ENCODE data around the gene NDUFS6.

NDUFS6 gene

DNA sequence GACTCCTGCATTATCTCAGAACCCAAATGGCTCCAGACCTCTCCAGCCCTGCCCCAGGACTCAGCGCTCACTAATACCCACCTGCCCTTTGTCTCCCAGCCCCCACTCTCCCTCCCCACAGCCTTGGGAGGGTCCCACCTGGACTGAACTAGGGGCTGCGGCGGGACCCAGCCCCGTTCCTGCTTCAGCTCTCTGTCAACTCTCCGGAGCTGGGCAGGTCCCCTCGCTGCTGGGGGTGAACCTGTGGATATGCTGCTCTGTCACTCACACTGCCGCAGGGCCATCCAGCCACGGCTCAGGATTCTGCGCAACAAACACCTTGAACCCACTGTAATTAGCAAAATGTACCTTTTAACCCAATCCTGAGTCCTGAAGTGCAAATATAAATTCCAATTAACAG is 36.8 kb downstream of the NDUFS6 start:
- no peak overlapping the region for H2AFZ ChIP-seq (ENCODE audit: low read length)
- H3K79me2 ChIP-seq (ENCODE audit: insufficient read depth, low read length), result no peaks in the 10 kb centered on the region
- H3K27ac ChIP-seq (ENCODE audit: low read depth, low read length, poor library complexity, severe bottlenecking), result no peak overlapping the region
- no peaks in the 10 kb centered on the region for H4K20me1 ChIP-seq (ENCODE audit: insufficient read depth, low read length)
- TF ChIP-seq, protein P1, sequence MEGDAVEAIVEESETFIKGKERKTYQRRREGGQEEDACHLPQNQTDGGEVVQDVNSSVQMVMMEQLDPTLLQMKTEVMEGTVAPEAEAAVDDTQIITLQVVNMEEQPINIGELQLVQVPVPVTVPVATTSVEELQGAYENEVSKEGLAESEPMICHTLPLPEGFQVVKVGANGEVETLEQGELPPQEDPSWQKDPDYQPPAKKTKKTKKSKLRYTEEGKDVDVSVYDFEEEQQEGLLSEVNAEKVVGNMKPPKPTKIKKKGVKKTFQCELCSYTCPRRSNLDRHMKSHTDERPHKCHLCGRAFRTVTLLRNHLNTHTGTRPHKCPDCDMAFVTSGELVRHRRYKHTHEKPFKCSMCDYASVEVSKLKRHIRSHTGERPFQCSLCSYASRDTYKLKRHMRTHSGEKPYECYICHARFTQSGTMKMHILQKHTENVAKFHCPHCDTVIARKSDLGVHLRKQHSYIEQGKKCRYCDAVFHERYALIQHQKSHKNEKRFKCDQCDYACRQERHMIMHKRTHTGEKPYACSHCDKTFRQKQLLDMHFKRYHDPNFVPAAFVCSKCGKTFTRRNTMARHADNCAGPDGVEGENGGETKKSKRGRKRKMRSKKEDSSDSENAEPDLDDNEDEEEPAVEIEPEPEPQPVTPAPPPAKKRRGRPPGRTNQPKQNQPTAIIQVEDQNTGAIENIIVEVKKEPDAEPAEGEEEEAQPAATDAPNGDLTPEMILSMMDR (IDR thresholded peaks at IDR 0.05; ENCODE audit: low read length), result no peak
- TF ChIP-seq EZH2 (IDR thresholded peaks at IDR 0.05; ENCODE audit: borderline replicate concordance, low read length), result no peak
- H3K9ac ChIP-seq (ENCODE audit: low read length), result no peak overlapping the region
- no peaks in the 10 kb centered on the region for H3F3A ChIP-seq (ENCODE audit: insufficient read depth, low read length)
- H3K4me1 ChIP-seq (ENCODE audit: insufficient read depth, low read length, severe bottlenecking), result no peaks in the 10 kb centered on the region
- H3K4me3 ChIP-seq (ENCODE audit: low read depth, low read length, poor library complexity, severe bottlenecking), result no peak overlapping the region
- no peaks in the 10 kb centered on the region for H3K27me3 ChIP-seq (ENCODE audit: insufficient read depth, low read length)
- H3K36me3 ChIP-seq (ENCODE audit: insufficient read depth, low read length), result no peaks in the 10 kb centered on the region
- no peaks in the 10 kb centered on the region for H3K9me2 ChIP-seq (ENCODE audit: low read depth, low read length)
- no peaks in the 10 kb centered on the region for H3K9me3 ChIP-seq (ENCODE audit: low read length)
- H3K4me2 ChIP-seq (ENCODE audit: low read length), result no peak overlapping the region

DNA sequence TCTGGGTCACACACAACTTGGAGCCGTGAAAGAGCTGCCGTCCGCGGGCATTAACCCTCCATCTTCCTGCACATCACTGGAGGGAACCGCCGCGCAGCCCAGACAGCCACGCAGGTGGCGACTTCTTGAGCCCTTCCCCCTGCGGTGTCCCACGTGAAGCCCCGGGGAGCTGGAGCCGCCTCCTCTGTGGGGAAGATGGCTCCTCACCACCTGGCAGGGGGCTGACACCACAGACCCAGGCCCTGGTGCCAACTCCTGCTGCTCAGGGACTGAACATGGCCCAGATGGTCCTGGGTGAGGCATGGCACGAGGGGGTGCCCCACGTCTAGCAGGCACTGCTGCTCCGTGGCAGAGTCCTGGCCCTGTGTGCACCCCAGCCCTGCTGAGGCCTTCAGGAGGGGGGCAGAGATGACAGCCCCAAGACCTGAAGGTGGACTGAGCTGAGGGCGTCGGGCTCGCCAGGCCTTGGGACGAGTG is 38.9 kb downstream of the NDUFS6 start:
- no peaks in the 10 kb centered on the region for H3F3A ChIP-seq (ENCODE audit: insufficient read depth, low read length)
- no peak overlapping the region for H3K4me2 ChIP-seq (ENCODE audit: low read length)
- H3K79me2 ChIP-seq (ENCODE audit: insufficient read depth, low read length), result no peaks in the 10 kb centered on the region
- no peak overlapping the region for H3K4me3 ChIP-seq (ENCODE audit: low read depth, low read length, poor library complexity, severe bottlenecking)
- no peak overlapping the region for H2AFZ ChIP-seq (ENCODE audit: low read length)
- no peaks in the 10 kb centered on the region for H3K4me1 ChIP-seq (ENCODE audit: insufficient read depth, low read length, severe bottlenecking)
- H3K9me2 ChIP-seq (ENCODE audit: low read depth, low read length), result no peaks in the 10 kb centered on the region
- H3K27me3 ChIP-seq (ENCODE audit: insufficient read depth, low read length), result peaks cover 4% of the 10 kb centered on the region
- H3K36me3 ChIP-seq (ENCODE audit: insufficient read depth, low read length), result no peaks in the 10 kb centered on the region
- H4K20me1 ChIP-seq (ENCODE audit: insufficient read depth, low read length), result no peaks in the 10 kb centered on the region
- no peak for TF ChIP-seq EZH2 (IDR thresholded peaks at IDR 0.05; ENCODE audit: borderline replicate concordance, low read length)
- H3K27ac ChIP-seq (ENCODE audit: low read depth, low read length, poor library complexity, severe bottlenecking), result no peak overlapping the region
- no peak overlapping the region for H3K9ac ChIP-seq (ENCODE audit: low read length)
- no peaks in the 10 kb centered on the region for H3K9me3 ChIP-seq (ENCODE audit: low read length)

DNA sequence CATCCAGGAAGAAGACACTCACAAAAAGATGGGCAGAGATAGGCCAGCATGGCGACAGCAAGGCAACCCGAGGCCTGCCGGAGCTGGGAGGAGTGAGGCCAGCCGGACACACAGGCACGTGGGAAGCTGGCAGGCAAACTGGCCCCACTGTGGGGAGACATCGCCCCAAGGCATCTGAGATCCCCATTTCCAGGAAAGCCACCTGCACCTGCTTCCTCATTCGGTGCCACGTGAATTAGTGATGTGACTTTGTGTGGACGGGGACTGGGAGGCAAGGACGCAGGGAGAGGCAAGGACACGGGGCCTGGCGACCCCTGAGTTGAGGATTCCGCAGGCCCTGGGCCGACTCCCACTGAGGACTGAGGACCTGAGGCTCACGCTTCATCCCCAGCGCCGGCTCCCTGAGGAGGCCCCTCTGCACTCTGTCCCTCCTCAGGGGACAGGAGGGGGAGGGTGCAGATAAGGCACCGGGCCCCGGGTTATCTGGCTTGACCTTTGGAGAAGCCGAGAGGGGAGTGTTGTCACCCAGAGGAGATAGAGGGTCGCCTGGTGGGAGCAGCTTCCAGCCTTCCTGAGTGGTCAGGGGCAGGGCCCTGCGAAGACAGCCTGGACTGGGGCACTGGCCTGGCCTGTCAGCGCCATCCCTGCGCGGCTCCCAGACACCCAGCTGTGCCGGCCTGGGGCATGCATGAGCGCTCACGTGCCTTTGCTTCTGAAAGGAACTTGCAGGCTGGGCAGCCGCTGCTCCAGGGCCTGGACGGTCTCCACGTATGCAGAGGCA is 39.7 kb downstream of the NDUFS6 start:
- Histone ChIP-seq H3K4me2 (ENCODE audit: low read length) (no peak overlapping the region), H3K9ac (ENCODE audit: low read length) (no peak overlapping the region), H4K20me1 (ENCODE audit: insufficient read depth, low read length) (no peaks in the 10 kb centered on the region), H3K36me3 (ENCODE audit: insufficient read depth, low read length) (no peaks in the 10 kb centered on the region), H2AFZ (ENCODE audit: low read length) (no peak overlapping the region), H3F3A (ENCODE audit: insufficient read depth, low read length) (no peaks in the 10 kb centered on the region), H3K4me3 (ENCODE audit: low read depth, low read length, poor library complexity, severe bottlenecking) (no peak overlapping the region), H3K79me2 (ENCODE audit: insufficient read depth, low read length) (no peaks in the 10 kb centered on the region), H3K9me3 (ENCODE audit: low read length) (no peaks in the 10 kb centered on the region), H3K4me1 (ENCODE audit: insufficient read depth, low read length, severe bottlenecking) (no peaks in the 10 kb centered on the region), H3K27me3 (ENCODE audit: insufficient read depth, low read length) (peaks cover 5% of the 10 kb centered on the region), H3K9me2 (ENCODE audit: low read depth, low read length) (no peaks in the 10 kb centered on the region), H3K27ac (ENCODE audit: low read depth, low read length, poor library complexity, severe bottlenecking) (no peak overlapping the region)
- TF ChIP-seq, protein P1 (IDR thresholded peaks at IDR 0.05; ENCODE audit: low read length), result no peak
- TF ChIP-seq EZH2 (IDR thresholded peaks at IDR 0.05; ENCODE audit: borderline replicate concordance, low read length), result no peak
